BLaER1 (cell line): Measurements from ENCODE around the gene ZACN.

ENCODE experiments used
- H3K27ac ChIP-seq: shearing (Covaris generic); formaldehyde crosslinking; 2 replicates; pipeline ENCODE4 v1.8.1; 2022
- H3K27me3 ChIP-seq: shearing (Covaris generic); formaldehyde crosslinking; 2 replicates; pipeline ENCODE4 v1.8.1; 2022
- H3K36me3 ChIP-seq: shearing (Covaris generic); formaldehyde crosslinking; 2 replicates; pipeline ENCODE4 v1.8.1; 2022
- H3K4me1 ChIP-seq: shearing (Covaris generic); formaldehyde crosslinking; 2 replicates; pipeline ENCODE4 v1.8.1; 2022
- H3K4me2 ChIP-seq: shearing (Covaris generic); formaldehyde crosslinking; 2 replicates; pipeline ENCODE4 v1.8.1; 2022
- H3K4me3 ChIP-seq: shearing (Covaris generic); formaldehyde crosslinking; 2 replicates; pipeline ENCODE4 v1.8.1; 2022
- H3K9ac ChIP-seq: shearing (Covaris generic); formaldehyde crosslinking; 2 replicates; pipeline ENCODE4 v1.8.1; 2022
- H3K9me3 ChIP-seq: shearing (Covaris generic); formaldehyde crosslinking; 2 replicates; pipeline ENCODE4 v1.8.1; 2022
- H4K20me1 ChIP-seq: shearing (Covaris generic); formaldehyde crosslinking; 2 replicates; pipeline ENCODE4 v1.8.1; 2022
- Cebpa-rat ChIP-seq: shearing (Covaris generic); IDR thresholded peaks from 2 replicates; pipeline ENCODE4 v1.8.1; 2022

The ZACN gene

DNA sequence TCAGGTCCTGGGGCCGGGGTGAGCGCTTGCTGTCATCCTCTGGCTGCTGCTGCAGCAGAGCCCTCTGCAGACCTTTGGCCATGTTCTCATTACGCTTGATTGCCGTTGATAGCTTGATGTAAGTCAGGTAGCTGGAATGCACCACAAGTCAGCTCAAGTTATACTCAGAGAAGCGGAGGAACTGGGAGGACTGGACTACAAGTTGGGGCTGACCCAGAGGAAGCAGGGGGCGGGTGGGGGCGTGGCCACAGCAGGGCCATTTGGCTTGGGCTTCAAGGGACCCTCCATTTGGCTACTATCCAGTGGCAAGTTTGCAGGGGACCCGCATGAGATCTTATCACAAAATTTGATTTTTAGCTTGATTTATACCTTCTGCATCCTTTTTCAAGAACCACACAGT is 32.9 kb upstream of the ZACN start:
- peaks cover 100% of the 10 kb centered on the region for H3K36me3 ChIP-seq
- no peaks in the 10 kb centered on the region for H3K9me3 ChIP-seq
- H3K27ac ChIP-seq, result no peak overlapping the region
- H3K4me3 ChIP-seq, result no peak overlapping the region
- no peaks in the 10 kb centered on the region for H3K4me1 ChIP-seq
- H3K27me3 ChIP-seq, result no peaks in the 10 kb centered on the region
- TF ChIP-seq Cebpa-rat, result no peak
- H3K9ac ChIP-seq, result no peak overlapping the region
- no peak overlapping the region for H3K4me2 ChIP-seq
- peaks cover 33% of the 10 kb centered on the region for H4K20me1 ChIP-seq

DNA sequence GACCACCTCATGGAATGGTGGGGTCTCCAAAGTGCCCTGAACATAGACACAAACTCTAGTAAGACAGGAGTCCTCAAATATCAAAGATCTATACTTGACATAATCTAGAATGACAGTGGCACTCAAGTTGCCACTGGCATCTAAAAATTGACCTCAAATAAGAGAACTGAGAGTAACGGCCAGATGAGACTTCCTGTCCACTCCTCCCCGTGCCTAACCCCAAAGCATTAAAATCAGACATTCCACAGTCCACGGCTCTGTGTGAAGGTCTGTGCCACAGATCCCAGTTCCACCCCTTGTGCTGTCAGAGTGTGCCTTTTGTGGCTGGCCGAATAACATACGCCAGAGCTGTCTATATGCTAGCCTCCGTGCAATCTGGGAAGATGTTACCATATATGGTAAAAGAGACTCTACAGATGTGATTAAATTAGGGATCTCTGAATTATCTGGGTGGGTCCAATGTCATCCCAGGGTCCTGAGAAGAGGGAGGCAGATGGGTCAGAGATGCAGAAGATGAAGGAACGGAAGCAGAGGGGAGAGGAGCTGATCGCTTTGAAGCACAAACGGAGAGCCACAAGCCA is 30.9 kb upstream of the ZACN start:
- TF ChIP-seq Cebpa-rat, result no peak
- no peaks in the 10 kb centered on the region for H3K9me3 ChIP-seq
- no peak overlapping the region for H3K9ac ChIP-seq
- peaks cover 35% of the 10 kb centered on the region for H4K20me1 ChIP-seq
- H3K36me3 ChIP-seq, result peaks cover 99% of the 10 kb centered on the region
- no peaks in the 10 kb centered on the region for H3K27me3 ChIP-seq
- no peak overlapping the region for H3K4me2 ChIP-seq
- no peak overlapping the region for H3K27ac ChIP-seq
- H3K4me3 ChIP-seq, result no peak overlapping the region
- H3K4me1 ChIP-seq, result no peaks in the 10 kb centered on the region

DNA sequence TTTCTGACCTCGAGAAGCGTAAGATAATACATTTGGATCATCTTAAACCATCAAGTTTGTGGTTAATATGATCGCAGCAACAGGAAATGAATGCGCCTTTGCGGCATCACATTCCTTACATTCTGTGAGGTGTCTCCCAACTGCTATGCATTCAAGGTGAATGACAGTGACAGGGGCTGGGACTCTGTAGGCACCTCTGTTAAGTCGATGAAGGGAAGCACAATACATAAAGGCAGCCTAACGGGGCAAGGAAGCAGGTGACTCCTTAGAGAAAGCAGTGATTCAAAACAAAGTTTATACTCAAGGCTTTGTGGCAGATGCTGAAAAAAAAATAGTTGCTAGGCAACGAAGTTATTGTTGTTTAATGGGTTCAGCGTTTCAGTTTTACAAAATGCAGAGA is 30.3 kb upstream of the ZACN start:
- Histone ChIP-seq H4K20me1 (peaks cover 35% of the 10 kb centered on the region), H3K36me3 (peaks cover 99% of the 10 kb centered on the region), H3K9ac (no peak overlapping the region), H3K27ac (no peak overlapping the region), H3K4me3 (no peak overlapping the region), H3K4me1 (no peaks in the 10 kb centered on the region), H3K9me3 (no peaks in the 10 kb centered on the region), H3K27me3 (no peaks in the 10 kb centered on the region), H3K4me2 (no peak overlapping the region)
- TF ChIP-seq Cebpa-rat, result no peak

DNA sequence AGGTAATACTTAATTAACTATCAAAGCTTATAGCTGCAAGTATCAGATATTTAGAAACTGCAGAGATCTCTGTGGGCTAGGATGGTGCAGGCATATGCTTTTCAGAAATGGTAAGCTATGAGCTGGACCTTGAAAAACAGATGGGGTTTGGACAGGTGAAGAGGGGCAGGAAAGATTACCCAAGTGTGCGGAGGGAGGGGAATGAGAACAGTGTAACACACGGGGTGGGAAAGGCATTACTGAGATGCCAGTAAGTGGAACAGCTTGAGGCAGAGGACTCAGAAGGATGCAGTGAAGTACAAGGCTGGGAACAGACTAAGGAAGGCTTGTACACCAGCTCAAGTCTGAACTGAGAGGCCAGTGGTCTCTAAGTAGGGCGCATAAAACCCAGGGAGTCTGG is 29.7 kb upstream of the ZACN start:
- TF ChIP-seq Cebpa-rat, result no peak
- H3K9ac ChIP-seq, result no peak overlapping the region
- H3K27me3 ChIP-seq, result no peaks in the 10 kb centered on the region
- H3K4me3 ChIP-seq, result no peak overlapping the region
- peaks cover 99% of the 10 kb centered on the region for H3K36me3 ChIP-seq
- H3K9me3 ChIP-seq, result no peaks in the 10 kb centered on the region
- no peaks in the 10 kb centered on the region for H3K4me1 ChIP-seq
- H3K4me2 ChIP-seq, result no peak overlapping the region
- H4K20me1 ChIP-seq, result peaks cover 35% of the 10 kb centered on the region
- no peak overlapping the region for H3K27ac ChIP-seq

DNA sequence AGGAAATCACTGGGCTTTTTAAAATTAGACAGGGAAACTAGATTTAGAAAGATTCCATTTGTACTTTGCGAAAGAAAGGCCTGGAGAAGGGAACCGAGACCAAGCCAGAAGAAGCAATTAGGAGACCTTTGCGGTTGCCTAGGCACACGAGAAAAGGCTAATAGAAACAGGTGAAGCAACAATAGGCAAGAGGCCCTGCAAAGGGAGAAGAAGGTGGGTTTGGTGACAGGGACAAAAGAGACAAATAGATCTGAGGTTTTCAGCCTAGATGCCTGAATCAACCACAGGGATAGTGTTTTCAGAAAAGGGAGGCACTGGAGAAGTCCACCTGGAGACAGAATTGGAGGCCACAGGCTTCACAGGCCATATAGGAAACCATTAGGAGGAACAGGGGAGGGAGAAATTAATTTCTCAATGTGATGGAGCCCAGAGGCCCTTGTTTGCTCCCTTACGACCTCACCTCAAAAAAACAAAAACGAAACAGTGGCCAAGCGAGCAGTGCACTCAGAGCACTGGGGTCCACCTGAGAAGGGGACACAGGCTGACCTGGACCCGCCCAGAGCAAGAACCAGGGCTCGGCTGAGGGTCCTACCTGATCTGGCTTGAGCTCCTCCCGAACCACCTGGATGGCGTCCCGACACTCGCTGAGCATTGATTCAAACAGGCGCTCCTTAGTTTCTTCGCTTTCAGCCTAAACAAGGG is 29.0 kb upstream of the ZACN start:
- H3K36me3 ChIP-seq, result peaks cover 99% of the 10 kb centered on the region
- H3K9ac ChIP-seq, result 0 out of 2 replicates have a peak overlapping the region, but pooled peaks have one; percentile 9
- no peak overlapping the region for H3K4me3 ChIP-seq
- H3K4me1 ChIP-seq, result no peaks in the 10 kb centered on the region
- H3K4me2 ChIP-seq, result no peak overlapping the region
- H3K27ac ChIP-seq, result no peak overlapping the region
- no peaks in the 10 kb centered on the region for H3K27me3 ChIP-seq
- no peak for TF ChIP-seq Cebpa-rat
- no peaks in the 10 kb centered on the region for H3K9me3 ChIP-seq
- peaks cover 35% of the 10 kb centered on the region for H4K20me1 ChIP-seq

DNA sequence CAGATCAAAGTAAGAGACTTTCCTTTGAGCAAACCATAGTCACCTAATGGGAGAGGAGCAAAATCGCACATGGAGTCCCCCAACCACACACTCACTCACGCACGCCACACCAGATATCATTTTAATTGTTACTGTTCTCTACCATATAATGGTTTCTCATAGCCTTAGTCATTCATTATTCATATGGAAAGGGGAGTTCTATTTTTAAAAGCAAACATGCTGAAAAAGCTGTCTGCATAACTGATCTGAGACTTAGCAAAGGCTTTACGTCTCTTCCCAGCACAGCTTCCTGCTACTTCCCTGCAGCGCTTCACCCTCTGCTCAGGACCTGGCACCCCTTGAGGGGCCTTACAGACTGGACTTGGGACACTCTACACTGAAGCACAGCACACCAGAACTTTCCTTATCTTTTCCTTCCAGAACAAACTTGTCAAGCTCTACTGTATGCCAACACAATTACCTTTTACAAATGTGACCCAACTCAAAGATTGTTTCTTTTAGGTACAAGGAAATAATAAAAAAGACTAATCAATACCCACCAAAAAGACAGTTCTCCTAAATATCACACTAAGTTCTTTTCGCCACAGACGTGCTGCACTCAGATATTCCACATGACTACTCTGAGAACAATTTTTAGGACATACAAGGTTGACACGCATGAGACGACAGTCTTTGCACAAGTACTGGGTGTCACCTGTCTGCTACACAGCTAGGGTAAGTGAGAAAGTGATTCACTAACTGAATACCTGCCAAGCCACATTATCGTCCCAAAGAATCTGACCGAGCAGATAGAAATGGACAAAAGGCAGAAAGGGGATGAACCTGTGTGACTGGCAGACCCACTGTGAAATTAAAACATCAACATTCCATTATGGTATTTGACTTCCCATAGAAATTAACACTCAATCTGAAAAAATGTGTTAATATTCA is 28.2 kb upstream of the ZACN start:
- H3K4me3 ChIP-seq, result no peak overlapping the region
- TF ChIP-seq Cebpa-rat, result no peak
- no peak overlapping the region for H3K27ac ChIP-seq
- no peaks in the 10 kb centered on the region for H3K9me3 ChIP-seq
- H3K9ac ChIP-seq, result no peak overlapping the region
- H3K4me1 ChIP-seq, result no peaks in the 10 kb centered on the region
- peaks cover 35% of the 10 kb centered on the region for H4K20me1 ChIP-seq
- H3K36me3 ChIP-seq, result peaks cover 99% of the 10 kb centered on the region
- H3K27me3 ChIP-seq, result no peaks in the 10 kb centered on the region
- H3K4me2 ChIP-seq, result no peak overlapping the region

DNA sequence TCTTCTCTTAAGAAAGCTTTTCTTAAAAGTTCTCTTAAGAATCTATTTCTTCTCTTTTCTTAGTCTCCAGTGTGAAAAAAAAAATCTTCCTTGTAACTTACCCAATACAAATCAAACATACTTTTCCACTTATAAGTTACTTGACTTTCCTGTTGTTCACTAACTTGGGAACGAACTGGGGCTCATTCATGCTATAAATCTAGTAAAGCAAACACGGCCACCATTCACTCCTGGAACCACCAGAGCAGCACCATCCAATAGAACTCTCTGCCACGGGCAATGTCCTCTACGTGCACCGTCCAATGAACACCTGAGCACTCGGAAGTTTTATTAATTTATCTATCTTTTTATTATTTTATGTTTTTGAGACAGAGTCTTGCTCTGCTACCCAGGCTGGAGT is 27.4 kb upstream of the ZACN start:
- H4K20me1 ChIP-seq, result peaks cover 35% of the 10 kb centered on the region
- H3K4me3 ChIP-seq, result no peak overlapping the region
- TF ChIP-seq Cebpa-rat, result no peak
- H3K27me3 ChIP-seq, result no peaks in the 10 kb centered on the region
- no peak overlapping the region for H3K27ac ChIP-seq
- no peaks in the 10 kb centered on the region for H3K9me3 ChIP-seq
- no peaks in the 10 kb centered on the region for H3K4me1 ChIP-seq
- H3K36me3 ChIP-seq, result peaks cover 99% of the 10 kb centered on the region
- H3K9ac ChIP-seq, result no peak overlapping the region
- no peak overlapping the region for H3K4me2 ChIP-seq

DNA sequence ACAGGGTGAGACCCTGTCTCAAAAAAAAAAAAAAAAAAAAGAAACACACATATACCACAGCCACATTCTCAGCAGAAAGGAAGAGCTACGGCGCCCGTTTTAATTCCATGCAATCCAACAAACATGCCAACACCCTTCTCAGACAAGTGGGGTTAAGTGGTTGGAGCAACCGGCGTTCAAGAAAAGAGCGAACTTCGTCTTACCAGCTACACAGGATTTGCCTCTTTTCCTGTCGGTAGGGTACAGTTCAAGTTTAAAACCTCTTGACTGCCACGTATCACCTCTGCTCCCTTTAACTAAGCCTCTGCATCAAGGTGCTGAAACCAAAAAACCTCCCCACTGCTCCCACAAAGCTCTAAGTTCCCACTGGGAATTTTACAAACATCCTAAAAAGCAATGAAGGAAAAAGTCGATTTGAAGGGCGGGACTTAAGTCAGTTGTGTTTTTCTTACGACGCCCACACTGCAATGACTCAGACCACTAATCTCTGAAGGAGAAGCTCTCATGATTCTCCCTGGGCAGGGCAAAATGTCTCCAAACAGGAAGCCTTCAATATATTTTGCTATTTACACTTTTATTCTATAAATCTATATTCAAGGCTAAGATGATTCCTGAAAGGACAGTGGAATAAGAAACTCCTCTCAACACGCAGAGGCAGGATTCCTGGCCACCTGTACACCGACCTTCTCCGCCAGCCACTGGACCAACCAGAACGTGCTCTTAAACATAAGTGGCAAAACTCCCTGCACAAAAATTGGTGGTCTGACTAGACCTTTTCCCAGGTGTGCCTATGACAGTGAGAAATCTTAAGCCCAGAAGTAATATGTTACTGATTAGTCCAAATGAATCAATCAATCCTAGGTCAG is 25.5 kb upstream of the ZACN start:
- H3K4me3 ChIP-seq, result no peak overlapping the region
- H3K36me3 ChIP-seq, result peaks cover 99% of the 10 kb centered on the region
- H3K9ac ChIP-seq, result no peak overlapping the region
- H3K4me1 ChIP-seq, result no peaks in the 10 kb centered on the region
- H3K27me3 ChIP-seq, result no peaks in the 10 kb centered on the region
- H3K27ac ChIP-seq, result no peak overlapping the region
- no peak overlapping the region for H3K4me2 ChIP-seq
- no peak for TF ChIP-seq Cebpa-rat
- peaks cover 27% of the 10 kb centered on the region for H4K20me1 ChIP-seq
- no peaks in the 10 kb centered on the region for H3K9me3 ChIP-seq

DNA sequence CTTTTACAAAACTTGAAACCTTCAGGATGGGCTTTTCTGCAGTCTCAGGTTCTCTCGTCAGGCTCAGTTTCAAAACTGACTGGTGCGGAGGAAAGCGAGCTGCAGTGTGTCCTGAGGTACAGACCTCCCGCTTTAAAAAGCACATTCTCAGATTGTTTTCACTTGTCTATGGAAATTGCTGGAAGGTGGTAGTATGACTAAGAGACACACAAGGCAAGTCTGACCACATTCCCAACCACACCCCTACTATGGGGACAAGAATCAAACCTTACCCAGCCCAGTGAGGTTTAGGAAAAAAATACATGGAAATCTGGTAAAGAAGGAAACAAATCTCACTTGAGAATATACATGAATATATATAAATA is 24.9 kb upstream of the ZACN start:
- Histone ChIP-seq H3K9ac (no peak overlapping the region), H3K4me3 (no peak overlapping the region), H4K20me1 (peaks cover 21% of the 10 kb centered on the region), H3K36me3 (peaks cover 99% of the 10 kb centered on the region), H3K27me3 (no peaks in the 10 kb centered on the region), H3K4me2 (no peak overlapping the region), H3K27ac (no peak overlapping the region), H3K4me1 (no peaks in the 10 kb centered on the region), H3K9me3 (no peaks in the 10 kb centered on the region)
- no peak for TF ChIP-seq Cebpa-rat
